OCI-LY3 (cell line): ENCODE data around the gene DEGS1.

Experiments
- CTCF ChIP-seq: fragments of 200-600, 300-600 bp; sonication (generic); IDR thresholded peaks from 2 replicates; pipeline ENCODE4 v1.5.1; 2014; ENCODE audit warnings: antibody characterized with exemption, low read length, low read depth
- EZH2phosphoT487 ChIP-seq: fragments of 200-600 bp; shearing (Covaris generic); IDR thresholded peaks from 2 replicates; pipeline ENCODE4 v1.6.1; 2018; ENCODE audit warnings: antibody characterized with exemption, mixed run types, low read depth

GRCh38 chr1:224196813-224197600 lies 14.0 kb downstream of the DEGS1 start:
- TF ChIP-seq CTCF (no peak), EZH2phosphoT487 (no peak)
